ENCODE data around the gene CFAP100.

The CFAP100 gene

GRCh38 chr3:126472277-126473006, 77.7 kb downstream of the CFAP100 start (continued):
- TF ChIP-seq ZNF18 (tag by site-specific recombination; IDR thresholded peaks at IDR 0.05) (peak; percentile 100), WT1 (tag by site-specific recombination; IDR thresholded peaks at IDR 0.05) (no peak), ZNF280D (tag by site-specific recombination; IDR thresholded peaks at IDR 0.05) (no peak), ATF2 (tag by site-specific recombination; IDR thresholded peaks at IDR 0.05; ENCODE audit: low read depth) (no peak), ZNF677 (tag by site-specific recombination; IDR thresholded peaks at IDR 0.05) (no peak), ZBTB6 (tag by site-specific recombination; IDR thresholded peaks at IDR 0.05) (no peak), ZNF133 (tag by site-specific recombination; IDR thresholded peaks at IDR 0.05) (no peak), RBAK (tag by site-specific recombination; IDR thresholded peaks at IDR 0.05) (no peak), ZNF121 (tag by site-specific recombination; IDR thresholded peaks at IDR 0.05) (no peak), ZNF155 (tag by site-specific recombination; IDR thresholded peaks at IDR 0.05) (no peak), ZNF830 (tag by site-specific recombination; IDR thresholded peaks at IDR 0.05; ENCODE audit: low read depth) (no peak), ZNF549 (tag by site-specific recombination; IDR thresholded peaks at IDR 0.05) (no peak), ZNF449 (tag by site-specific recombination; IDR thresholded peaks at IDR 0.05) (no peak), ZNF398 (tag by site-specific recombination; IDR thresholded peaks at IDR 0.05) (no peak), ZNF645 (tag by site-specific recombination; IDR thresholded peaks at IDR 0.05) (no peak), HOXD13 (CRISPR knock-in tag; IDR thresholded peaks at IDR 0.05; ENCODE audit: borderline replicate concordance) (no peak), IKZF3 (tag by site-specific recombination; IDR thresholded peaks at IDR 0.05) (peak; percentile 50; the same call in 1 of the 2 replicates), INSM2 (tag by site-specific recombination; IDR thresholded peaks at IDR 0.05) (no peak; the same call in 1 of the 2 replicates), ZBTB10 (tag by site-specific recombination; IDR thresholded peaks at IDR 0.05) (no peak), ZNF157 (tag by site-specific recombination; IDR thresholded peaks at IDR 0.05) (no peak)
